Keratinocyte (primary cell): ENCODE data around the gene FAM110D. TPM values are rescaled to one million over a fixed set of nuclear protein-coding genes. Genes with fewer than 3 reads are reported as not detected.
A peak's percentile ranks its signal among the peaks of the same experiment; 100 is the strongest.

ENCODE experiments used
- DNase-seq: peaks from one replicate; pipeline ENCODE4 v3.0.0-alpha.2; 2011; ENCODE audit warnings: low read depth, missing footprints, low spot score
- FAIRE-seq: peaks from 2 replicates; lab custom pipeline; 2011; peaks lifted over from hg19 to GRCh38; lab: Jason Lieb, UNC
- H2AFZ ChIP-seq: 2 replicates; pipeline ENCODE4 v1.6.0; 2012; ENCODE audit warnings: low read length, control low read depth, inconsistent platforms; ENCODE audit not compliant: control insufficient read depth
- H3K27ac ChIP-seq: 2 replicates; pipeline ENCODE4 v1.5.1; 2011; ENCODE audit warnings: low read length; ENCODE audit not compliant: control insufficient read depth, insufficient read depth
- H3K27me3 ChIP-seq: 3 replicates; pipeline ENCODE4 v1.6.0; 2011; ENCODE audit warnings: low read length; ENCODE audit not compliant: control insufficient read depth, insufficient read depth; ENCODE audit errors: extremely low read depth
- H3K36me3 ChIP-seq, 2 experiments: 2 replicates in 1 of 2; 3 replicates in 1 of 2; pipeline ENCODE4 v1.5.1; 2011; ENCODE audit warnings: low read length in 2 of 2, mild to moderate bottlenecking in 1 of 2; ENCODE audit not compliant: control insufficient read depth in 2 of 2, insufficient read depth in 2 of 2; ENCODE audit errors: extremely low read depth in 1 of 2
- H3K4me1 ChIP-seq: 3 replicates; pipeline ENCODE4 v1.5.1; 2011; ENCODE audit warnings: low read length; ENCODE audit not compliant: control insufficient read depth, insufficient read depth; ENCODE audit errors: extremely low read depth
- H3K4me2 ChIP-seq: 3 replicates; pipeline ENCODE4 v1.6.0; 2011; ENCODE audit warnings: low read depth, low read length; ENCODE audit not compliant: control insufficient read depth, insufficient read depth; ENCODE audit errors: extremely low read depth
- H3K4me3 ChIP-seq, 3 experiments: fragments of 200-600 bp in 1 of 3; sonication (generic) in 1 of 3; 2 replicates in 2 of 3; 3 replicates in 1 of 3; pipeline ENCODE4 v1.5.1; 2011 to 2016; ENCODE audit warnings: low read length in 3 of 3, mild to moderate bottlenecking in 3 of 3, control low read depth in 2 of 3, inconsistent platforms in 1 of 3, low read depth in 1 of 3, mixed read lengths in 1 of 3, mixed run types in 1 of 3, moderate library complexity in 1 of 3; ENCODE audit not compliant: control insufficient read depth in 2 of 3, insufficient read depth in 2 of 3; ENCODE audit errors: extremely low read depth in 1 of 3
- H3K79me2 ChIP-seq: 2 replicates; pipeline ENCODE4 v1.6.0; 2012; ENCODE audit warnings: low read length; ENCODE audit not compliant: control insufficient read depth, insufficient read depth
- H3K9ac ChIP-seq: 3 replicates; pipeline ENCODE4 v1.6.0; 2011; ENCODE audit warnings: low read length; ENCODE audit not compliant: control insufficient read depth, insufficient read depth; ENCODE audit errors: extremely low read depth
- H3K9me1 ChIP-seq: 3 replicates; pipeline ENCODE4 v1.6.0; 2011; ENCODE audit warnings: low read length; ENCODE audit not compliant: control insufficient read depth, insufficient read depth; ENCODE audit errors: extremely low read depth
- H3K9me3 ChIP-seq: 2 replicates; pipeline ENCODE4 v1.5.1; 2012; ENCODE audit warnings: low read depth, low read length; ENCODE audit not compliant: control insufficient read depth
- H4K20me1 ChIP-seq: 3 replicates; pipeline ENCODE4 v1.6.0; 2011; ENCODE audit warnings: low read length; ENCODE audit not compliant: control insufficient read depth, insufficient read depth; ENCODE audit errors: extremely low read depth
- EZH2 ChIP-seq: IDR thresholded peaks from one replicate; pipeline ENCODE4 v1.6.1; 2012; ENCODE audit warnings: inconsistent platforms, mild to moderate bottlenecking, low read length, moderate library complexity
- dilution Hi-C: fragments of 300-500 bp; cut with MboI; formaldehyde crosslinking; loops from one replicate; pipeline ENCODE4 v1.7.0; 2020; ENCODE audit warnings: low sequenced_read_pairs; ENCODE audit not compliant: extremely low pct_ligation_motif_present
- polyA plus RNA-seq, 5 experiments: library from polyadenylated mRNA; depleted of rRNA in 3 of 5; stranded (reverse) in 3 of 5; stranded (forward) in 1 of 5; unstranded in 1 of 5; fragments of >200 nt; gene quantifications; 1 replicate in 1 of 5; 2 replicates in 3 of 5; 3 replicates in 1 of 5; pipeline versions ENCODE4 v1.2.1 to v1.2.3, GENCODE V29; 2011 to 2012; ENCODE audit warnings: missing spikeins in 2 of 5, low read depth in 1 of 5, low replicate concordance in 1 of 5
- TF ChIP-seq, protein P1 (sequence below), 3 experiments: IDR thresholded peaks in 1 of 3; conservative IDR thresholded peaks in 1 of 3; optimal IDR thresholded peaks in 1 of 3; 2 replicates in 2 of 3; 3 replicates in 1 of 3; pipeline versions ENCODE3 to v1.5.1; 2011; ENCODE audit warnings: low read length in 3 of 3, mild to moderate bottlenecking in 3 of 3, moderate library complexity in 2 of 3, control low read depth in 1 of 3, inconsistent platforms in 1 of 3; ENCODE audit not compliant: insufficient read depth in 2 of 3; ENCODE audit errors: extremely low read depth in 1 of 3

Gene FAM110D
- polyA plus RNA-seq, 1 donor (not counting 4 experiments of a cell fraction or from before 2014, with no cell fraction given): not detected

DNA sequence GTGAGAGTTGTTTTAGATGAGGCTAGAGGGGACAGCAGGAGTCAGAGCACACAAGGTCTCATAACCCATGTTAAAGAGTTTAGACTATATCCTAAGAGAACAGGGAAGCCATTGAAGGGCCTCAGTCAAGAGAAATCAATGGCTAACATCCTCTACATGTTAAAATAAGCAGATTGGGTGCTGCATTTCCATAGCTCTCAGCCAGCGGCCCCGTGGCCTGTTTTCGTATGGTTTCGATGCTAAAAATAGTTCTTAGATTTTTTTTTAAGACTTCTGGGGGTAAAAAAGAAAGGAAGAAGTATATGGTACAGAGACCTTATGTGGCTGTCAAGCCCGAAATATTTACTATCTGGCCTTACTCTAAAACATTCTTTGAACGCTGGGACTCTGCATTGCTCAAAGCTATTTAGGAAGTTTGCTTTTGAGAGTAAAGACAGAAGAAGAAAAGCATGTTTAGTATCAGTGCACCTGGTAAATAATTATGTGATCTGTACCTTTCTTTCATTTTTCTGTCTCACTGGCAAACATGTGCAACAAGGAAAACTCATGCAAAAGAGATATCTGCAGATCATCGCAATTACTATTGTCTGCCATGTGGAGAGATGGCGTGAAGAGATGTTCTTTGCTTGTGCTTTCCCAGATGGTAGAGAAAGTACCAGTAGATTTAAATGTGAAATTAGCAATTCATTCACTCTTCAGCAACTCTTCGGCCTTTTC is 38.8 kb upstream of the FAM110D start:
- H3K9ac ChIP-seq: no peak overlapping the region
- H3K9me3 ChIP-seq: no peaks in the 10 kb centered on the region
- dilution Hi-C loops: no loop called here
- TF ChIP-seq, protein P1, sequence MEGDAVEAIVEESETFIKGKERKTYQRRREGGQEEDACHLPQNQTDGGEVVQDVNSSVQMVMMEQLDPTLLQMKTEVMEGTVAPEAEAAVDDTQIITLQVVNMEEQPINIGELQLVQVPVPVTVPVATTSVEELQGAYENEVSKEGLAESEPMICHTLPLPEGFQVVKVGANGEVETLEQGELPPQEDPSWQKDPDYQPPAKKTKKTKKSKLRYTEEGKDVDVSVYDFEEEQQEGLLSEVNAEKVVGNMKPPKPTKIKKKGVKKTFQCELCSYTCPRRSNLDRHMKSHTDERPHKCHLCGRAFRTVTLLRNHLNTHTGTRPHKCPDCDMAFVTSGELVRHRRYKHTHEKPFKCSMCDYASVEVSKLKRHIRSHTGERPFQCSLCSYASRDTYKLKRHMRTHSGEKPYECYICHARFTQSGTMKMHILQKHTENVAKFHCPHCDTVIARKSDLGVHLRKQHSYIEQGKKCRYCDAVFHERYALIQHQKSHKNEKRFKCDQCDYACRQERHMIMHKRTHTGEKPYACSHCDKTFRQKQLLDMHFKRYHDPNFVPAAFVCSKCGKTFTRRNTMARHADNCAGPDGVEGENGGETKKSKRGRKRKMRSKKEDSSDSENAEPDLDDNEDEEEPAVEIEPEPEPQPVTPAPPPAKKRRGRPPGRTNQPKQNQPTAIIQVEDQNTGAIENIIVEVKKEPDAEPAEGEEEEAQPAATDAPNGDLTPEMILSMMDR (optimal IDR thresholded peaks at IDR 0.05 in 1 of 3, IDR thresholded peaks at IDR 0.05 in 1 of 3, conservative IDR thresholded peaks at IDR 0.05 in 1 of 3; ENCODE audit: extremely low read depth in 1 of 3, insufficient read depth in 2 of 3, low read length in 3 of 3): no peak
- no peak for TF ChIP-seq EZH2
- FAIRE-seq: no peak
- no peak overlapping the region for H3K4me3 ChIP-seq
- H4K20me1 ChIP-seq: no peaks in the 10 kb centered on the region
- no peak overlapping the region for H3K4me2 ChIP-seq
- H3K27me3 ChIP-seq: no peaks in the 10 kb centered on the region
- no peak overlapping the region for H2AFZ ChIP-seq
- H3K79me2 ChIP-seq: no peaks in the 10 kb centered on the region
- no peak for DNase-seq
- peaks cover 13% of the 10 kb centered on the region for H3K4me1 ChIP-seq
- H3K36me3 ChIP-seq: no peaks in the 10 kb centered on the region
- H3K27ac ChIP-seq: no peak overlapping the region
- H3K9me1 ChIP-seq: no peaks in the 10 kb centered on the region

DNA sequence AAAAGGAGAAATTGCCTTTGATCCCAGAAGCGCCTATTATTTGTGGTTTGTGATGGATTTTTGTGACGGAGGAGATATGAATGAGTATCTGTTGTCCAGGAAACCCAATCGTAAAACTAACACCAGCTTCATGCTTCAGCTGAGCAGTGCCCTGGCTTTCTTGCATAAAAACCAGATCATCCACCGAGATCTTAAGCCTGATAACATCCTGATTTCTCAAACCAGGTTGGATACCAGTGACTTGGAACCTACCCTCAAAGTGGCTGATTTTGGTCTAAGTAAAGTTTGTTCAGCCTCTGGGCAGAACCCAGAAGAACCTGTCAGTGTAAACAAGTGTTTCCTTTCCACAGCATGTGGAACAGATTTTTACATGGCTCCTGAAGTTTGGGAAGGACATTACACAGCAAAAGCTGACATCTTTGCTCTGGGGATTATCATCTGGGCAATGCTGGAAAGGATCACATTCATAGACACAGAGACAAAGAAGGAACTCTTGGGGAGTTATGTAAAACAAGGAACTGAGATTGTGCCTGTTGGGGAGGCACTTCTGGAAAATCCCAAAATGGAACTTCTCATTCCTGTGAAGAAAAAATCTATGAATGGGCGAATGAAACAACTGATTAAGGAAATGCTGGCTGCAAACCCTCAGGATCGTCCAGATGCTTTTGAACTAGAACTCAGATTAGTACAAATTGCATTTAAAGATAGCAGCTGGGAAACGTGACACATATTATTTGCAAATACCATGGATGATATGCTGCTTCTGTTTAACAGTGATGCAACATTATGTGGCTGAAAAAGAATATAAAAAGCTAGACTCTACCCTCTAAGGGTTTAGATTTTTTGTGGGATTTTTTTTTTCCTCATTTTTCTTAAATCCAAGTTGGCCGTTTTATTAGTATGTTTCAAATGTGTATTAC is 36.8 kb upstream of the FAM110D start:
- Histone ChIP-seq H3K4me3 (no peak overlapping the region), H3K36me3 (no peaks in the 10 kb centered on the region), H3K4me2 (no peak overlapping the region), H3K79me2 (no peaks in the 10 kb centered on the region), H3K27ac (peak overlapping the region; percentile 71), H3K4me1 (peaks cover 25% of the 10 kb centered on the region), H4K20me1 (no peaks in the 10 kb centered on the region), H3K9me1 (no peaks in the 10 kb centered on the region), H3K9ac (no peak overlapping the region), H3K9me3 (no peaks in the 10 kb centered on the region), H3K27me3 (no peaks in the 10 kb centered on the region), H2AFZ (no peak overlapping the region)
- dilution Hi-C loops: no loop called here
- DNase-seq: no peak
- no peak for TF ChIP-seq EZH2
- TF ChIP-seq, protein P1 (optimal IDR thresholded peaks at IDR 0.05 in 1 of 3, IDR thresholded peaks at IDR 0.05 in 1 of 3, conservative IDR thresholded peaks at IDR 0.05 in 1 of 3; ENCODE audit: extremely low read depth in 1 of 3, insufficient read depth in 2 of 3, low read length in 3 of 3): no peak
- FAIRE-seq: peak; percentile 26
